WI38 (cell line): ENCODE data around the gene HMX3.
"Not testable (repeated sequence)": the region's sequence is repeated elsewhere in the genome, so short reads cannot be mapped to it uniquely, and the experiment has no call there.

ENCODE experiments used
- H3K4me3 ChIP-seq: 2 replicates; pipeline ENCODE4 v1.5.1; 2011; ENCODE audit warnings: low read depth, mild to moderate bottlenecking, control low read depth, low read length
- TF ChIP-seq, protein P1 (sequence below): IDR thresholded peaks from 2 replicates; pipeline ENCODE4 v1.5.1; 2012; ENCODE audit warnings: low read depth, mild to moderate bottlenecking, control low read depth, low read length

Gene HMX3

GRCh38 chr10:123166618-123167017 lies 30.8 kb downstream of the HMX3 start:
- H3K4me3 ChIP-seq, result no peak overlapping the region
- TF ChIP-seq, protein P1, sequence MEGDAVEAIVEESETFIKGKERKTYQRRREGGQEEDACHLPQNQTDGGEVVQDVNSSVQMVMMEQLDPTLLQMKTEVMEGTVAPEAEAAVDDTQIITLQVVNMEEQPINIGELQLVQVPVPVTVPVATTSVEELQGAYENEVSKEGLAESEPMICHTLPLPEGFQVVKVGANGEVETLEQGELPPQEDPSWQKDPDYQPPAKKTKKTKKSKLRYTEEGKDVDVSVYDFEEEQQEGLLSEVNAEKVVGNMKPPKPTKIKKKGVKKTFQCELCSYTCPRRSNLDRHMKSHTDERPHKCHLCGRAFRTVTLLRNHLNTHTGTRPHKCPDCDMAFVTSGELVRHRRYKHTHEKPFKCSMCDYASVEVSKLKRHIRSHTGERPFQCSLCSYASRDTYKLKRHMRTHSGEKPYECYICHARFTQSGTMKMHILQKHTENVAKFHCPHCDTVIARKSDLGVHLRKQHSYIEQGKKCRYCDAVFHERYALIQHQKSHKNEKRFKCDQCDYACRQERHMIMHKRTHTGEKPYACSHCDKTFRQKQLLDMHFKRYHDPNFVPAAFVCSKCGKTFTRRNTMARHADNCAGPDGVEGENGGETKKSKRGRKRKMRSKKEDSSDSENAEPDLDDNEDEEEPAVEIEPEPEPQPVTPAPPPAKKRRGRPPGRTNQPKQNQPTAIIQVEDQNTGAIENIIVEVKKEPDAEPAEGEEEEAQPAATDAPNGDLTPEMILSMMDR, result no peak

DNA sequence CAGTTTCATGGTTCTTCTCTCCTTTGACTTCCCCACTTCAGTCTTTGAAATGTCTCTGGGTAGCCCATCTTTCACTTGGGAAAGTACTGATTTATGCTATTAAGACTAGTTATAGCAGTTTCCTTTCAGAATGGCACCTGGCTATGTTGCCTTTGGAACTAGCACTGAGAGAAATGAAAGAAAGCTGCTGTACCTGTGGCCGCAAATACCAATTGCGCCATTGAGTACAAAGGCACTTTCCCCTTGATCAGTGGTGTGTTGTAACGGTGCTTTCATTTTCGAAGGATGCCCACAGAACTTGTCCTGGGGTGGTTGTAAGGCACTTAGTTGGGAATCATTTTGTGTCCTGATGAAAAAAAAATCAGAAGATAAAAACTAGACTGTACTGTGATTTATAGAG lies 35.2 kb downstream of the HMX3 start:
- TF ChIP-seq, protein P1, result no peak

DNA sequence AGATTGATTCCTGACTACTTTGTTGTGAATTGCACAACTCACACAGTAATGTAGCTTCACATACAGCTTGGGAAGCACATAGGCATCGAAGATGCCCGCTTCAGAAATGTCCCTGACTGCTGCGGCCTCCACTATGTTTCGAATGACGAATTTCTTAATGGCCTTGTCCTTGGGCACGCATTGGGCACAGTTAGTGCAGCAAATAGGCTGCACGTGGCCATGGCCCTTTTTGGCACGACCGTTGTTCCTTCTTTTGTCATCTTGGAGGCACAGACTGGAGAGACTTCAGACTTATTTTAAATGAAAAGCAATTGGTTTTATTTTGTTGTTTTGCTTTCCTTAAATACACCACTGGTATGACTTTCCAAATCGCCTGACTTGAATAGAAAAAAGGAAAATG lies 35.8 kb downstream of the HMX3 start:
- not testable (repeated sequence) for H3K4me3 ChIP-seq

More for the DNA sequence above, 35.2 kb downstream of the HMX3 start:
- H3K4me3 ChIP-seq, result no peak overlapping the region

DNA sequence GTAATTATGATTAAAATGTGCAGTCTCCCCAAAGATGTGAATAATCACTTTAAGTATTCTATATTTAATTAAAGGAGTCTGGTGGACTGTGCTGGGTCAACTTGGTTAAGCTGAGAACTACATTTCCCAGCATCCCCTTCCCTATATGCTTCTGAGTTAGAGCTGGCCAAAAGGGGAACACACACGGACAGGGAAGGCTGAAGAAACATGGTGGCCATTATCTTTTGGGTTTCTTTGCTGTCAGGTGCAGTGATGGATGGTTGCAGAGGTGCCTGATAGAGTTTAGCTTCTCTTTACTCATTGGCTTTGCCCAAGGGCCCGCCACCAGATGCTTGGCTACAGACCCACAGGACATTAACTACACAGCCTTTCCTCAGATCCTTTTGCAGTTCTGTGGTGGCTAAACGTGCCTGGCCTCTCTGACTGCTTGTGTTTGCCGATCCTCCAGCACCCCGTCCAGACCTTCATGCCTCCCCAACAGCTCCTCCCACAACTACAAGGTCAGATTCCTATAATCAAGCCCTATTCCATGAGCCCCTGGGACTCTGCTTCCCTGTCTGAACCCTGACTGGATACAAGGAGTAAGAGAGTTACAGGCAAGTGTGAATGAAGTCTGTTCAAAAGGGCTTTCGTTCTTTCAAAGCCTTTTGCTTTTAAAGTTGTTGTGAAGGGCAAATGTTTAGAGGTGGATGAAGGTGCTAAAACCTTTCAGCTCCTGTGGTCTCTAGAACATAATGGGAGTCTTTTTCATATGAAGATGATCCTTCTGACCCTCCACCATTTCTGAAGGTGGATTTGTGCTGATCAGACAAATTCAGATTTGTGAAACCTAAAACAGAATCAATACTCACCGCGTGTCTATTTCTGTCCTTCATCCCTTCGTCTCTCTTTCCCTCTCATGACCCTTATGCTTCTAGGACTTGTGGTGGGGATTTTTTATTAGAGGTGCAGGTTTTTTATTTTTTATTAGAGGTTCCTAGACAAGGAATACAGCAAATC lies 39.9 kb downstream of the HMX3 start:
- TF ChIP-seq, protein P1, result no peak

GRCh38 chr10:123178390-123178789 lies 42.6 kb downstream of the HMX3 start:
- not testable (repeated sequence) for H3K4me3 ChIP-seq

More for the DNA sequence above, 39.9 kb downstream of the HMX3 start:
- no peak overlapping the region for H3K4me3 ChIP-seq

GRCh38 chr10:123180101-123181090 lies 44.6 kb downstream of the HMX3 start:
- H3K4me3 ChIP-seq, result no peak overlapping the region
- TF ChIP-seq, protein P1, result no peak

DNA sequence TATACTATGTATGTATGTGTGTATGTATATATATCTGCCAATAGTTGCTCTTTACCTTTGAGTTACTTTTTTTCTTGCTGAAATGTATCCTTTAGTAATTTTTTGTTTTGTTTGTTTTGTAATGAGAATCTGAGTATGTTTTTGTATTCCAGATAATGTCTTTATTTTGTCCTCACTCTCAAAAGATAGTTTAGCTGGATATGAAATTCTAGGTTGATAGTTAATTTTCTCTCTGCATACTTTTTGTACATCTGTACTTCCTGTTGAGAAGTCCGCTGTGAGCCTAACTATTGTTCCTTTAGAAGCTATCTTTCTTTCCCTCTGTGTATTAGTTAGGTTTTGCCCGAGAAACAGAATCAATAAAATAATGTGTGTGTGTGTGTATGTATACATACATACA lies 48.0 kb downstream of the HMX3 start:
- H3K4me3 ChIP-seq, result no peak overlapping the region
- TF ChIP-seq, protein P1, result no peak

DNA sequence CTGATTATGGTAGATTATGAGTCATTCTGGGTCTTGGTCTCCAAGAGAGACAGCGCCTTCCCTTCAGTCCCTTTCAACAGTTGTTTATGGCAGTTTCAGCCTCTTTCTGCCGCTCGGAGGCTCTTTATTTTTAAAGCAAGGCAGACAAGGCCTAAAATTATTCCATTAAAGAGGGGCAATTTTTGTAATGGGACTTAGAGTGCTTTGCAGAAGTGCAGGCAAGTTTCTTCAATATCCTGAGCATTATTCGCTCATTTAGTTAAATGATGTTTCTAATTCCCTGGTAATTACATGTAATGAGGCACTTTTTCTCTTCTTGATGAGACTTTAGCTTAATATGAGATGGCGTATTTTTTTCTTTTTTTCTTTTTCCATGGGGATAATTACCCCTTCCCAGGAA lies 52.0 kb downstream of the HMX3 start:
- H3K4me3 ChIP-seq, result no peak overlapping the region
- TF ChIP-seq, protein P1, result no peak
